ENCODE measurements around the gene ASCL4. TPM values are rescaled to one million over a fixed set of nuclear protein-coding genes. Genes with fewer than 3 reads are reported as not detected.

The ASCL4 gene
- total RNA-seq: not detected

GRCh38 chr12:107774349-107775029 is at the start of gene ASCL4:
TSS of gene ASCL4 (plus strand) at chr12:107774704. CDS start at chr12:107775219, 515 bp downstream.

GRCh38 chr12:107760809-107761501 is 13.5 kb upstream of the ASCL4 start, which contains the start of gene PRDM4:
TSS of gene PRDM4 (minus strand) at chr12:107761137. CDS start at chr12:107760515, 622 bp downstream.

Other genes starting within 250 kb of the ASCL4 start
- gene PWP1, start 88.9 kb upstream of the ASCL4 start, total RNA-seq: 10 to 100 TPM; 77.1 to 97.6 TPM
- 10 to 100 TPM; 28.6 to 31.7 TPM for gene PRDM4, start 13.6 kb upstream of the ASCL4 start, total RNA-seq